Tibial nerve (tissue), 4 donors: ENCODE data around the gene LRFN3. TPM values are rescaled to one million over a fixed set of nuclear protein-coding genes. Genes with fewer than 3 reads are reported as not detected.

Experiments
- DNase-seq, 2 donors: peaks; one replicate each; pipeline ENCODE4 v3.0.0-alpha.2; 2019; ENCODE audit warnings: low spot score in 2 of 2
- H3K27ac ChIP-seq, 4 donors: fragments of 200-600 bp; sonication (generic) in 3 of 4; one replicate each; pipeline ENCODE4 v1.5.1; 2017 to 2019; ENCODE audit warnings: mild to moderate bottlenecking in 1 of 4
- H3K27me3 ChIP-seq, 2 donors: fragments of 200-600 bp; sonication (generic) in 1 of 2; one replicate each; pipeline versions ENCODE4 v1.5.1 to v1.6.0; 2017 to 2019
- H3K36me3 ChIP-seq, 3 donors: fragments of 200-600 bp; sonication (generic); one replicate each; pipeline ENCODE4 v1.5.1; 2018 to 2019
- H3K4me1 ChIP-seq, 4 donors: fragments of 200-600 bp; sonication (generic) in 3 of 4; one replicate each; pipeline ENCODE4 v1.5.1; 2017 to 2019
- H3K4me3 ChIP-seq, 4 donors: fragments of 200-600 bp; sonication (generic) in 3 of 4; one replicate each; pipeline ENCODE4 v1.5.1; 2017 to 2019; ENCODE audit warnings: mild to moderate bottlenecking in 1 of 4, moderate library complexity in 1 of 4
- H3K9me3 ChIP-seq, 4 donors: fragments of 200-600 bp; sonication (generic) in 3 of 4; one replicate each; pipeline ENCODE4 v1.5.1; 2017 to 2019
- CTCF ChIP-seq, 5 experiments: fragments of 200-600 bp in 3 of 5; fragments of 450-650 bp in 2 of 5; sonication (generic) in 3 of 5; IDR thresholded peaks; one replicate each; pipeline ENCODE4 v1.5.1; 2016 to 2019; ENCODE audit warnings: antibody characterized with exemption in 5 of 5, mild to moderate bottlenecking in 3 of 5, moderate library complexity in 2 of 5
- EP300 ChIP-seq, 2 donors: sonication (generic); formaldehyde crosslinking; IDR thresholded peaks; one replicate each; pipeline ENCODE4 v1.6.1; 2017; ENCODE audit warnings: antibody characterized with exemption in 2 of 2, mild to moderate bottlenecking in 1 of 2
- POLR2A ChIP-seq, 2 donors: fragments of 450-650 bp; IDR thresholded peaks; one replicate each; pipeline ENCODE4 v1.6.1; 2017; ENCODE audit warnings: antibody characterized with exemption in 2 of 2, mild to moderate bottlenecking in 2 of 2, moderate library complexity in 2 of 2
- WGBS, 2 donors: methylation state at CpG; one replicate each; pipeline ENCODE4 v1.1.5; 2018; 5-methylcytosine and 5-hydroxymethylcytosine counted together
- total RNA-seq, 4 donors: library from RNA; depleted of rRNA; stranded (reverse); fragments of >200 nt; gene quantifications; one replicate each; pipeline ENCODE4 v1.1.0, GENCODE V29; 2016

The LRFN3 gene
- total RNA-seq, 4 donors from 2014 or later: 5.0 to 20.4 (median 8.6) TPM

GRCh38 chr19:35990156-35990555 lies 54.0 kb downstream of the LRFN3 start:
- peaks cover 0 to 21% (median 11%) of the 10 kb centered on the region in 4 donors for H3K4me1 ChIP-seq

DNA sequence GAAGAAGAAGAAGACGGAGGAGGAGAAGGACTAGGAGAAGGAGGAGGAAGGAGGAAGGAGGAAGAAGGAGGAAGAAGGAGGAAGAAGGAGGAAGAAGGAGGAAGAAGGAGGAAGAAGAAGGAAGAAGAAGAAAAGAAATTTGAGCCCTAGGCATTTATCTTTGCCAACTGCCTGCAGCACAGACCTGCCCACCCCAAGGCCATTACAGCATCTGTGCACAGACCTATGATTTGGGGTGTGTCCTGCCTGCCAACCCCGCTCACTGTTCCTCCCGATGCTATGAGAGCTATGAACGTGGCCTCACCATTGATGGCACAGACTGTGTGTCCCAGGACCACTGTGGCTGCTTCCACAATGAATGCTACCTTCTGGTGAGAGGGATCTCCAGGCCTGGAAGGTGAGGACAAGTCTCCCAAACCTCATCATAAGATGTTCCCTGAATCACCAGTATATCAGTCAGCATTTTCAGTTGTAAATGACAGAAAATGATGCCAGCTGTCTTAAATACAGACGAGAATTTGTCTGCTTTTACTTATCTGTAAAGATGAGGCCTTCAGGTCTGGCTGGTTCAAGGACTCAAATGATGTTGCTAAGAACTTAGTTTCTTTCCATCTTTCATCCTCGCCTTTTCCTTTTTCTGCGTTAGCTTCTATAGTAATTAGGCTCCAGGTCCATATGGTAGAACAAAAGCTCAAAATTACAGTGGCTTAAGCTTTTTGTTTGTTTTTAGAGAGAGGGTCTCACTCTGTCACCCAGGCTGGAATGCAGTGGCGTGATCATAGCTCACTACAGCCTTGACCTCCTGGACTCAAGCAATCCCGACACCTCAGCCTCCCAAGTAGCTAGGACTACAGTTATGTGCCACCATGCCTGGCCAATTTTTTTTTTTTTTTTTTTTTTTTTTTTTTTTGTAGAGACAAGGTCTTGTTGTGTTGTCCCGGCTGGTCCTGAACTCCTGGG lies 54.9 kb downstream of the LRFN3 start:
- no peak overlapping the region for H3K27ac ChIP-seq
- 79 to 80% methylated on average over 10 of the region's 10 CpGs for WGBS, 2 donors
- no peak for TF ChIP-seq EP300 (IDR thresholded peaks at IDR 0.05)
- no peak for TF ChIP-seq POLR2A (IDR thresholded peaks at IDR 0.05)
- TF ChIP-seq CTCF (IDR thresholded peaks at IDR 0.05): no peak
- no peak for DNase-seq
- H3K4me1 ChIP-seq: peaks cover 0 to 28% (median 16%) of the 10 kb centered on the region in 4 donors
- no peak overlapping the region for H3K4me3 ChIP-seq
- no peaks in the 10 kb centered on the region for H3K36me3 ChIP-seq
- no peaks in the 10 kb centered on the region for H3K9me3 ChIP-seq
- peaks cover 0 to 25% of the 10 kb centered on the region in 2 donors for H3K27me3 ChIP-seq

More at GRCh38 chr19:35990156-35990555, 54.0 kb downstream of the LRFN3 start:
- Histone ChIP-seq H3K27me3 (peaks cover 0 to 34% of the 10 kb centered on the region in 2 donors), H3K9me3 (no peaks in the 10 kb centered on the region), H3K4me3 (no peak overlapping the region), H3K27ac (no peak overlapping the region), H3K36me3 (no peaks in the 10 kb centered on the region)
- no peak for DNase-seq
- TF ChIP-seq EP300 (IDR thresholded peaks at IDR 0.05) (no peak), CTCF (IDR thresholded peaks at IDR 0.05) (no peak), POLR2A (IDR thresholded peaks at IDR 0.05) (no peak)
- 88 to 91% methylated on average over 4 of the region's 4 CpGs for WGBS, 2 donors

DNA sequence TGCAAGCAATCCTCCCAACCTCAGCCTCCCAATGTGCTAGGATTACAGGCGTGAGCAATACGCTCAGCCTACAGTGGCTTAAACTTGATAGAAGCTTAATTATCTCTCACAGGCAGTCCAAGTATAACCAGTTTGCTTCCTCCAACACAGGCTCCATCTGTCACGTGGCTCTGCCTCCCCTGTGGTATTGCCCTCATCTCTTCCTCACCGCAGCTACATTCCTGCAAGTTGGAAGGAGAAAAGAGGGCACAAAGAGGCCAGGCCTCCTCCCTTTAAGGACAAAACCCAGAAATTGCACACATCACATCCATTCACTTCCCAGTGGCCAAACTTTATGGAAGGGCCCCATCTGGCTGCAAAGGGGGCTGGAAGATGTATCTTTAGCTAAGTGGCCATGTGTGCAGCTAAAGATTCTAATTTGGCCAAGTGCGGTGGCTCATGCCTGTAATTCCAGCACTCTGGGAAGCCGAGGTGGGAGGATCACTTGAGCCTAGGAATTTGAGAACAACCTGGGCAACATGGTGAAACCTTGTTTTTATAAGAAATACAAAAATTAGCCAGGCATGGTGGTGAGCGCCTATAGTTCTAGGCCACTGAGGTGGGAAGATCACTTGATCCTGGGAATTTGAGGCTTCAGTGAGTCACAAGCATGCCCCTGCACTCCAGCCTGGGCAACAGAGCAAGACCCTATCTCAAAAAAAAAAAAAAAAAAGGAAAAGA lies 55.7 kb downstream of the LRFN3 start:
- no peaks in the 10 kb centered on the region for H3K36me3 ChIP-seq
- no peak for DNase-seq
- peaks cover 0 to 31% (median 22%) of the 10 kb centered on the region in 4 donors for H3K4me1 ChIP-seq
- no peaks in the 10 kb centered on the region for H3K9me3 ChIP-seq
- 73 to 85% methylated on average over 7 of the region's 7 CpGs for WGBS, 2 donors
- H3K4me3 ChIP-seq: no peak overlapping the region
- TF ChIP-seq POLR2A (IDR thresholded peaks at IDR 0.05) (no peak), EP300 (IDR thresholded peaks at IDR 0.05) (no peak), CTCF (IDR thresholded peaks at IDR 0.05) (no peak)
- no peak overlapping the region for H3K27ac ChIP-seq
- peaks cover 0 to 16% of the 10 kb centered on the region in 2 donors for H3K27me3 ChIP-seq

DNA sequence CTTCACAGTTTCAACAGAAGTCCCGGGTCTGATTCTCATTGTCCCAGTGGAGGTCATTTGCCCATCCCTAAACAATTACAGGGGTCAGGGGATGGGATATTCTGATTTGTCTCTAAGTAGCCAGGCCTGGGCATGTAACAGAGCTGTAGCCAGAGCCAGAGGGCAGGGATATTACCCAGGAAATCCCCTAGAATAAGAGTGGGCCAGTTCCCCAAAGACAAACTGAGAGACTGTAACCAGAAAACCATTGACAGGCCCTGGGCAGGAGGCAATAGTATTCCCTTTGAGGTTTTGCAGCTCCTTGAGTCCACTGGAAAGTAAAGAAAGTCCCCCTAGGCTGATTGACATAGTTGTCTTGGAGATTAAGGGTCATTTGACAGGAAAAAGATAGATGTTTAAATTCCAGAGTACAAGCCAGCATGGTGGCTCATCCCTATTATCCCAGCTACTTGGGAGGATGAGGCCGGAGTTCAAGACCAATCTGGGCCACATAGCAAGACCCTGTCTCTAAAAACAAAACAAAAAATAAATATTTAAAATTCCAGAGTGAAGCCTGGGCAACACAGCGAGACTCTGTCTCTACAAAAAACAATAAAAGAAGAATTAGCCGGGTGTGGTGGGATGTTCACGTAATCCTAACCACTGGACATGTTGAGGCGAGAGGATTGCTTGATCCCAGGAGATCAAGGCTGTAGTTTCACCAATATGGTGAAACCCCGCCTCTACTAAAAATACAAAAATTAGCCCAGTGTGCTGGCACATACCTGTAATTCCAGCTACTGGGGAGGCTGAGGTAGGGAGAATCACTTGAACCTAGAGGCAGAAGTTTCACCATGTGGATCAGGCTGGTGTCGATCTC lies 57.0 kb downstream of the LRFN3 start:
- DNase-seq: no peak
- no peaks in the 10 kb centered on the region for H3K9me3 ChIP-seq
- peaks cover 0 to 4% of the 10 kb centered on the region in 2 donors for H3K27me3 ChIP-seq
- 78 to 84% methylated on average over 7 to 8 of the region's 8 CpGs for WGBS, 2 donors
- H3K4me3 ChIP-seq: no peak overlapping the region
- TF ChIP-seq EP300 (IDR thresholded peaks at IDR 0.05) (no peak), CTCF (IDR thresholded peaks at IDR 0.05) (no peak), POLR2A (IDR thresholded peaks at IDR 0.05) (no peak)
- H3K27ac ChIP-seq: no peak overlapping the region
- peaks cover 0 to 33% (median 23%) of the 10 kb centered on the region in 4 donors for H3K4me1 ChIP-seq
- peaks cover 0 to 12% (median 0%) of the 10 kb centered on the region in 3 donors for H3K36me3 ChIP-seq
